Measurements from ENCODE around the gene SCNN1G.

The SCNN1G gene

GRCh38 chr16:23256440-23256839 is 73.9 kb downstream of the SCNN1G start:
- DNase-seq = no peak

- no peak for DNase-seq
These were observed 75.1 kb downstream of the SCNN1G start for GRCh38 chr16:23257682-23258081.

GRCh38 chr16:23258919-23259237 is 76.3 kb downstream of the SCNN1G start:
- DNase-seq = no peak
